ENCODE results near the gene NELL2.
"Not testable (repeated sequence)": the region's sequence is repeated elsewhere in the genome, so short reads cannot be mapped to it uniquely, and the experiment has no call there.

Gene NELL2

DNA sequence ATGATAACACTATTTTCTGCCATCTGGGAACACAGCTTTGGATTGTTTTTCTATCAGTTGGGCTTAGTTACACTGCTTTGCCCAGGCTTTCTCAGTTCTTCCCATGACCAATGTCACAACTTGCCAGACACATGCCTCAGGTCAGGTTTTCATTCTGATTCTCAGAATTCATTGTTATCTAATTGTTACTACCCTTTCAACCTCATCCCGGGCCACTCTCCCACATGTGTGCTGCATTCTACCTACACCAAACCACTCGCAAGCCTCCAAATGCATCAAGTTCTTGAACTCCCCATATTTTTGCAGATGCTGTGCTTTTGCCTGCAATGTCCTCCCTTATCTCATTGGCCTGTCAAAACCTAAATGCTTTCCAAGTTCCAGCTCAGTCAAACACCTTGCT is 36.3 kb downstream of the NELL2 start:
- no peak overlapping the region for H3K4me3 ChIP-seq
- H3K27ac ChIP-seq, result no peak overlapping the region
- DNase-seq (ENCODE audit: low read depth, low spot score), result no peak
- no peaks in the 10 kb centered on the region for H3K9me3 ChIP-seq (ENCODE audit: low read depth, low read length)
- no peak overlapping the region for H3K9ac ChIP-seq (ENCODE audit: insufficient read length)
- TF ChIP-seq FOXP2 (optimal IDR thresholded peaks at IDR 0.05; ENCODE audit: control extremely low read depth, extremely low read length, insufficient read depth) (no peak), POLR2AphosphoS5 (IDR thresholded peaks at IDR 0.05; ENCODE audit: borderline replicate concordance, low read depth, low read length) (no peak), EZH2 (IDR thresholded peaks at IDR 0.05) (no peak)
- H3K36me3 ChIP-seq (ENCODE audit: insufficient read depth, low read length), result no peaks in the 10 kb centered on the region

DNA sequence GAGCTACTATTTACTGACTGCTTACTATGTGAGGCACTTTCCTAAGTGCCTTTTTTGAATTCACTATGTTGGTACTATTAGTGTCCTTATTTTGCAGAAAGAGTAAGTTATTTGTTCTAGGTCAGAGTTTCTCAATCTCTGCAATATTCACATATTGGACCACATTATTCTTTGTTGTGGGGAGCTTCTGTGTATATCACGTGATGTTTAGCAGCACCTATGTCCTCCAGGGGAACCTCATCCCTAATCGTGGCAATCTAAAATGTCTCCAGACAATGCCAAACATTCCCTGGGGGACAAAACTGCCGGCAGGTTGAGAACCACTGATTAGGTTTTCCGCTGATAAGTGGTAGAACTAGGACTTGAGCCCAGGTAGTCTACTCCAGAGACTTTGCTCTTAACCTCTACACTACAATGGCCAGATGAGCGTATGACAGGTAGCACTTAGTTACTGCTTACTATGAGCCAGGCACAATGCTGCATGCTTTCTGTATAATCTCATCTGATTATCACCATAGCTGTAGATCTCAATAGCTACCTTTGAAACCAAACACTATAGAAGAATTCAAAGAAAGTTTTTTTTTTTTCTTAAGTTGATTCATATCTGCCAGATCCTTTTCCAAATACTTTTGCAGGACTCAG is 38.9 kb downstream of the NELL2 start:
- no peak overlapping the region for H3K9ac ChIP-seq (ENCODE audit: insufficient read length)
- DNase-seq (ENCODE audit: low read depth, low spot score), result no peak

GRCh38 chr12:44835641-44836379 is 40.3 kb downstream of the NELL2 start:
- Histone ChIP-seq H3K9me3 (ENCODE audit: low read depth, low read length) (no peaks in the 10 kb centered on the region), H3K9ac (ENCODE audit: insufficient read length) (no peak overlapping the region), H3K4me3 (no peak overlapping the region), H3K36me3 (ENCODE audit: insufficient read depth, low read length) (no peaks in the 10 kb centered on the region), H3K27ac (no peak overlapping the region)
- TF ChIP-seq EZH2 (IDR thresholded peaks at IDR 0.05) (no peak), FOXP2 (optimal IDR thresholded peaks at IDR 0.05; ENCODE audit: control extremely low read depth, extremely low read length, insufficient read depth) (no peak), POLR2AphosphoS5 (IDR thresholded peaks at IDR 0.05; ENCODE audit: borderline replicate concordance, low read depth, low read length) (no peak)
- DNase-seq (ENCODE audit: low read depth, low spot score), result no peak

More for the DNA sequence above, 38.9 kb downstream of the NELL2 start:
- no peaks in the 10 kb centered on the region for H3K36me3 ChIP-seq (ENCODE audit: insufficient read depth, low read length)
- H3K4me3 ChIP-seq, result no peak overlapping the region
- no peaks in the 10 kb centered on the region for H3K9me3 ChIP-seq (ENCODE audit: low read depth, low read length)
- TF ChIP-seq EZH2 (IDR thresholded peaks at IDR 0.05), result no peak
- no peak for TF ChIP-seq POLR2AphosphoS5 (IDR thresholded peaks at IDR 0.05; ENCODE audit: borderline replicate concordance, low read depth, low read length)
- no peak for TF ChIP-seq FOXP2 (optimal IDR thresholded peaks at IDR 0.05; ENCODE audit: control extremely low read depth, extremely low read length, insufficient read depth)
- H3K27ac ChIP-seq, result no peak overlapping the region

GRCh38 chr12:44834996-44835395 is 41.1 kb downstream of the NELL2 start:
- DNase-seq (ENCODE audit: low read depth, low spot score); H3K9me3 ChIP-seq (ENCODE audit: low read depth, low read length); H3K9ac ChIP-seq (ENCODE audit: insufficient read length); H3K4me3 ChIP-seq; H3K27ac ChIP-seq; H3K36me3 ChIP-seq (ENCODE audit: insufficient read depth, low read length): not testable (repeated sequence)

- DNase-seq (ENCODE audit: low read depth, low spot score), result no peak
- Histone ChIP-seq H3K4me3 (no peak overlapping the region), H3K27ac (no peak overlapping the region), H3K9ac (ENCODE audit: insufficient read length) (no peak overlapping the region), H3K9me3 (ENCODE audit: low read depth, low read length) (no peaks in the 10 kb centered on the region), H3K36me3 (ENCODE audit: insufficient read depth, low read length) (no peaks in the 10 kb centered on the region)
- TF ChIP-seq POLR2AphosphoS5 (IDR thresholded peaks at IDR 0.05; ENCODE audit: borderline replicate concordance, low read depth, low read length) (no peak), EZH2 (IDR thresholded peaks at IDR 0.05) (no peak), FOXP2 (optimal IDR thresholded peaks at IDR 0.05; ENCODE audit: control extremely low read depth, extremely low read length, insufficient read depth) (no peak)
Measured at GRCh38 chr12:44833561-44833960, 42.6 kb downstream of the NELL2 start.

GRCh38 chr12:44830566-44831055 is 45.5 kb downstream of the NELL2 start:
- TF ChIP-seq EZH2 (IDR thresholded peaks at IDR 0.05), result no peak
- TF ChIP-seq FOXP2 (optimal IDR thresholded peaks at IDR 0.05; ENCODE audit: control extremely low read depth, extremely low read length, insufficient read depth), result no peak
- no peak for TF ChIP-seq POLR2AphosphoS5 (IDR thresholded peaks at IDR 0.05; ENCODE audit: borderline replicate concordance, low read depth, low read length)
- Histone ChIP-seq H3K9me3 (ENCODE audit: low read depth, low read length) (no peaks in the 10 kb centered on the region), H3K4me3 (no peak overlapping the region), H3K27ac (no peak overlapping the region), H3K36me3 (ENCODE audit: insufficient read depth, low read length) (no peaks in the 10 kb centered on the region), H3K9ac (ENCODE audit: insufficient read length) (no peak overlapping the region)
- DNase-seq (ENCODE audit: low read depth, low spot score), result no peak

GRCh38 chr12:44829045-44829444 is 47.1 kb downstream of the NELL2 start:
- no peaks in the 10 kb centered on the region for H3K36me3 ChIP-seq (ENCODE audit: insufficient read depth, low read length)
- H3K9ac ChIP-seq (ENCODE audit: insufficient read length), result no peak overlapping the region
- no peak for TF ChIP-seq POLR2AphosphoS5 (IDR thresholded peaks at IDR 0.05; ENCODE audit: borderline replicate concordance, low read depth, low read length)
- no peak for TF ChIP-seq FOXP2 (optimal IDR thresholded peaks at IDR 0.05; ENCODE audit: control extremely low read depth, extremely low read length, insufficient read depth)
- TF ChIP-seq EZH2 (IDR thresholded peaks at IDR 0.05), result no peak

DNA sequence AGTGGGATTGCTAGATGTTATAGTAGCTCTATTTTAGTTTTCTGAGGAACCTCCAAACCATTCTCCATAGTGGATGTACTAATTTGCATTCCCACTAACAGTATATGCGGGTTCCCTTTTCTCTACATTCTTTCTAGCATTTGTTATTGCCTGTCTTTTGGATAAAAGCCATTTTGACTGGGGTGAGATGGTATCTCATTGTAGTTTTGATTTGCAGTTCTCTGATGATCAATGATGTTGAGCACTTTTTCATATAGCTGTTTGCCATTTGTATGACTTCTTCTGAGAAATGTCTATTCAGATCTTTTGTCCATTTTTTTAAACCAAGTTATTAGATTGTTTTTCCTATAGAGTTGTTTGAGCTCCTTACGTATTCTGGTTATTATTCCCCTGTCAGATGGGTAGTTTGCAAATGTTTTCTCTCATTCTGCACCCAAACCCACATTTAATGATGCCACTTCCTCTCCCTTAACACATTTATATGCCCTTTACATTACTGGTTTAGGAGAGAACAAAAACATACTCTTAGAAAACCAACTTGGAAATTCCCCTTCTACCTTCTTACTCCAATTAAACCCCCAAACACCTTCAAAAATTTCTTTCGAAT is 48.2 kb downstream of the NELL2 start:
- no peaks in the 10 kb centered on the region for H3K36me3 ChIP-seq (ENCODE audit: insufficient read depth, low read length)
- no peak for TF ChIP-seq EZH2 (IDR thresholded peaks at IDR 0.05)
- TF ChIP-seq FOXP2 (optimal IDR thresholded peaks at IDR 0.05; ENCODE audit: control extremely low read depth, extremely low read length, insufficient read depth), result no peak
- no peak for TF ChIP-seq POLR2AphosphoS5 (IDR thresholded peaks at IDR 0.05; ENCODE audit: borderline replicate concordance, low read depth, low read length)
- H3K9ac ChIP-seq (ENCODE audit: insufficient read length), result no peak overlapping the region
- DNase-seq (ENCODE audit: low read depth, low spot score), result no peak
- H3K4me3 ChIP-seq, result no peak overlapping the region
- H3K9me3 ChIP-seq (ENCODE audit: low read depth, low read length), result no peaks in the 10 kb centered on the region
- no peak overlapping the region for H3K27ac ChIP-seq

More at GRCh38 chr12:44829045-44829444, 47.1 kb downstream of the NELL2 start:
- no peak for DNase-seq (ENCODE audit: low read depth, low spot score)
- no peak overlapping the region for H3K27ac ChIP-seq
- H3K9me3 ChIP-seq (ENCODE audit: low read depth, low read length), result no peaks in the 10 kb centered on the region
- H3K4me3 ChIP-seq, result no peak overlapping the region

- not testable (repeated sequence) for DNase-seq (ENCODE audit: low read depth, low spot score); H3K27ac ChIP-seq; H3K9me3 ChIP-seq (ENCODE audit: low read depth, low read length); H3K36me3 ChIP-seq (ENCODE audit: insufficient read depth, low read length); H3K9ac ChIP-seq (ENCODE audit: insufficient read length); H3K4me3 ChIP-seq
Measured at GRCh38 chr12:44821702-44822101, 54.4 kb downstream of the NELL2 start.

Measured in SK-N-MC (cell line).